A549 treated with AZD2906 at 1 μM for 4 hours (cell line): ENCODE data around the gene OR6C76. TPM values are rescaled to one million over a fixed set of nuclear protein-coding genes. Genes with fewer than 3 reads are reported as not detected.

ENCODE experiments used
- total RNA-seq: library from RNA; stranded (reverse); fragments of 200-300 nt; extraction: Qiagen RNA extraction; gene quantifications from 5 replicates; pipeline ENCODE4 v1.2.3, GENCODE V29; 2022

OR6C76 gene
- not detected in 5 replicates for total RNA-seq

GRCh38 chr12:55425954-55426353 is at the start of gene OR6C76:
OR6C76 (plus strand) TSS chr12:55426254; CDS start chr12:55426254, 0 bp downstream.

GRCh38 chr12:55400229-55400628 is 25.8 kb upstream of the OR6C76 start, which contains the start of gene OR6C65:
OR6C65 (plus strand) TSS chr12:55400529; CDS start chr12:55400529, 0 bp downstream.

GRCh38 chr12:55443776-55444175 is 17.7 kb downstream of the OR6C76 start, which contains the start of gene OR6C2:
OR6C2 (plus strand) TSS chr12:55444076; CDS start chr12:55452214, 8,138 bp downstream.

GRCh38 chr12:55470088-55470829 is 44.2 kb downstream of the OR6C76 start, which contains the start of gene OR6C70:
OR6C70 (minus strand) TSS chr12:55470138; CDS start chr12:55470138, 0 bp downstream.

Other genes starting within 250 kb of the OR6C76 start
- gene OR10A7, start 205.2 kb upstream of the OR6C76 start, total RNA-seq = not detected in 5 replicates
- not detected in 5 replicates for gene OR6C74, start 181.6 kb upstream of the OR6C76 start, total RNA-seq
- not detected in 5 replicates for gene OR6C6, start 129.7 kb upstream of the OR6C76 start, total RNA-seq
- gene OR6C1, start 111.9 kb upstream of the OR6C76 start, total RNA-seq = not detected in 5 replicates
- gene OR6C3, start 95.5 kb upstream of the OR6C76 start, total RNA-seq = not detected in 5 replicates
- not detected in 5 replicates for gene OR6C75, start 63.3 kb upstream of the OR6C76 start, total RNA-seq
- not detected in 5 replicates for gene OR6C65, start 25.7 kb upstream of the OR6C76 start, total RNA-seq
- gene OR6C2, start 17.8 kb downstream of the OR6C76 start, total RNA-seq = not detected in 5 replicates
- gene OR6C70, start 43.9 kb downstream of the OR6C76 start, total RNA-seq = not detected in 5 replicates
- gene OR6C68, start 66.1 kb downstream of the OR6C76 start, total RNA-seq = not detected in 5 replicates
- gene OR6C4, start 123.3 kb downstream of the OR6C76 start, total RNA-seq = not detected in 5 replicates
- gene OR2AP1, start 146.2 kb downstream of the OR6C76 start, total RNA-seq = not detected in 5 replicates
- gene OR10P1, start 210.6 kb downstream of the OR6C76 start, total RNA-seq = not detected in 5 replicates